Activated CD4-positive, alpha-beta T cell treated with anti-CD3 and anti-CD28 coated beads for 4 hours (primary cell): ENCODE data around the gene LRP2.
"Not testable (repeated sequence)": the region's sequence is repeated elsewhere in the genome, so short reads cannot be mapped to it uniquely, and the experiment has no call there.

ENCODE experiments used
- DNase-seq, 2 donors: peaks; one replicate each; pipeline ENCODE4 v3.0.0-alpha.2; 2020

The LRP2 gene

DNA sequence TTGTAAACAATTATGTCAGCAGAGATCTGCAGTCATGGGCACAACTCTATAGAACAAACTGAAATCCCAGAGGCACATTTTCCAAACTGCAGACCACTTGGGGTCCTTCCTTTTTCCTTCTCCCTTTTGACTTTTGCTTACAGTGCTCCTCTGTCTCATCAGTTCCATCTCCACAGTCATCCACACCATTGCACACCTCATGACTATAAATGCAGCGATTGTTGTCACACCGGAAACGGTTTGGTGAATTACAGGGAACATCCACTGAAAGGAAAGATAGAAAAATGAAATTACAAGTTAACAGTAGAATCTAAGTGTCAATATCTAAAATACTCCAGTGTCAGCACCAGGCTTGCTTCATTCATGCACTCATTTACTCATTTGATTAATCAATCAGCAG, 196.5 kb downstream of the LRP2 start:
- no peak for DNase-seq

DNA sequence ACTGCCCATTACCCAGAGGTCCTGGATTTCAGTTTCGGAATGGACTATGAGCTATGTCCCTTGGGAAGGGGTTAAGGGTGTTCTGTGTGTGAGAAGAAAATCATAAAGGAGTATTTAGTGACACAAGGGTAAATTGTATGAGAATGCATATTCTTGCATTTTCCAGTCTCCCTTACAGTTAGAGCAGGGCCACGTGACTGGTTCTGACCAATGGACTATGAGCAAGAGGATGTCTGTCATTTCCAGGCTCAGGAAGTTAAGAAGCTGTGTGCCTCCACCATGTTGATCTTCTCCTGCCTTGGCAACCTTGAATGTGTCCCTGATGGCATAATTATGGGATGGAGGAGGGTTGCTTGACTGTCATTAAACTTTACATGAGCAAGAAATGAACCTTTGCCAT, 198.0 kb downstream of the LRP2 start:
- no peak for DNase-seq

DNA sequence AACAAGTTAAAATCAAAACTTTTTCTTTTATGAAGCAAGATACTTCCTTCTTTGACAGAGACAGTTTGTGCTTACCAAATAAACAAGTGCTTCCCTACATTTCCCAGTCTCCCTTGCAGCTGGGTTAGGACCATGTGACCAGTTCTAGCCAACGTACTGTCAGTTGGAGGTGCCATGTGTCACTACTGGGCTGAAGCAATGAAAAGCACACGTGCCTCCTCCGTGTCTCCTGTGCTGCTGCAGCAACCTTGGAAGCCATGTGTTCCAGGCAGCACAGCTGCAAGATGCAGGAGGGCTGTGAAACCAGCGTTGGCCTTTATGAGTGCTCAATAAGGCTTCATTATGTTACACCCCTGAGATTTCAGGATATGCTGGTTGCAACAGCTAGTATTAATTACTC, 199.7 kb downstream of the LRP2 start:
- no peak for DNase-seq

DNA sequence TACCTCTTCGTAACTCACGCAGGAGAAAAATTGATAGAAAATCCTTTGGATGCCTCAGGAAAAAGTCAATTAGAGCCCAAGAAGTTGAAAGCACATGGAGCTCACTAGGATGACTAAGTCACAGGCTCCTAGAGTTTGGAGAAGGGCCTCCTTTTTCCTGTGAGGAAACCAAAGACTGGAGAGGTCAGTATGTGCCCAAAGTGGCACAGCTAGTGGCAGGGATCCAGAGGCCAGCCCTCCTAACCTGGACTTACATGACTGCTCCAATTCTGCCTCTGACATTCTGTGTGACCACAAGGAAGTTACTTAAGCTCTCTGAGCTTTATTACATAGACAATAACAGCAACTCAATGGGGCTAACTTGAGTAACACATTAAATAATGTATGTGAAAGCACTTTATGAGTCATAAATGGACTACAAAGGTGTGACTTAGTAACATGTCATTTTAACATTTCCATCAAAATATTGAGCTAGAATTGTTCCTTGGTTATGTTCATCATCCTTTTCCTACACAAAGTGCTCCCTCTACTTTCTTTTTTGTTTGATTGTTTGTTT, 201.3 kb downstream of the LRP2 start:
- no peak for DNase-seq

DNA sequence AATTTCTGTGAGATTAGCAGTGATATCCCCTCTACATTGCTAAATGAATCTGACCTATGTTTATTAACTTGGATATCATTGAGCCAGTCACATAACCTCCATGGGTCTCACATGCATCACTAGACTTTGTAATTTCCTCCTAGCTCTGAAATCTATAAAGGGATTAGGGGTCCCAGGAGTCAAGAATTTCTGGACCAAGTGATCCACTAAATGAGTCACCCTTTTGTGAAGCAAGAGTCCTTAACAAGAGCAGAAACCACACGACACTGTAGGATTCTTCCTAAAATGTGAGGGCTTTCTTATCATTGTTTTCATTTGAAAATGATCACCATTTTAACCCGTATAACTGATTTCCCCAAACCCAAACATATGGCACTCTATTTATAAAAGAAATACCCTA, 202.6 kb downstream of the LRP2 start:
- no peak for DNase-seq

DNA sequence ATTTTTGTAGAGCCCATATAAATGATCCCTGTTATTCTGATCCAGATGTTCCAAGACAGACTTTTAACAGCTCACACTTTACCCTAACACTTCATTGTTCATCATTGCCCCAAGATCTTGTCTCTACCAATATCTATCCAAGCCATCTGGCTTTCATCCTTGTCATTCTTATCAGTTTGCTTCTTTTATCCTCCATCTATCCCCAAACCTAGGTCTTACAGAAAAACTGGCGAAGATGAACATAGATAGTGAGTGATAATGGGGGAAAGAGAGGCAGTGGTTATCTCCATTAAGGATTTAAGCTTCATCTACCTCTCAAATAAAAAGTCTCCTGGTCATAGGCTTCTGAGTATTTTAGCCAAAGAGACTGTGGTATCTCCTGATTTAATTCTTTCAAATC, 203.5 kb downstream of the LRP2 start:
- no peak for DNase-seq

DNA sequence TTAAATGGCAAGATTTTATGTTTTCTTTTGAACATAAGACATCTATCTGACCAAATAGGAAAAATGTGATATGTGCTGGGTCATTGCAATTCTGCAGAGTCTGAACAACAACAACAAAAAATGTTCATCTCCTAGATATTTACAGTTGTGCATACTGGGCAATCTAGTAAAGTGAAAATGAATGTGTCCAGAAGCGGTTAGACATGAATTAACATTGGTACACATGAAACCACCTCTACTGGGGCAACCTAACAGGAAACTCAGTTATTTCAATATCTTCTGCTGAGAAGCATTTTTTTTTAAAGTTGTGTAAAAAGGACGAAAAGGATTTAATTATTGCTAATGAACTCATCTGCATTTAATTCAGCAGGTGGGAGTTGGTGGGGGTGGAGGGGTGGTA, 216.1 kb downstream of the LRP2 start:
- DNase-seq: no peak

DNA sequence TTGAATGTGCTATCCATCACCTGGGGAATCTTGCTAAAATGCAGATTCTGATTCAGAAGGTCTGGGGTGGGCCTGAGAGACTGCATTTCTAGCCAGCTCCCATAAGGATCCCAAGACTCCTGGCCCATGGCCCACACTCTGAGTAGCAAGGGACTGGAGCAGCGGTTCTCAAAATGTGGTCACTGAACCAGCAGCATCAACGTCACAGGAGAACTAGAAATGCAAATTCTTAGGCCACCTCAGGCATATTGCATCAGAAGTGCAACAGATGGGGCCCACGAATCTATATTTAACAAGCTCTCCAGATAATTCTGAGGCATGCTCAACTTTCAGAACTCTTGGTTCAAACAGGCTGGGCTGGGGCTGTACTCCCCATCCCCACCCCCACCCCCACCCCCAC, 218.3 kb downstream of the LRP2 start:
- DNase-seq: no peak

DNA sequence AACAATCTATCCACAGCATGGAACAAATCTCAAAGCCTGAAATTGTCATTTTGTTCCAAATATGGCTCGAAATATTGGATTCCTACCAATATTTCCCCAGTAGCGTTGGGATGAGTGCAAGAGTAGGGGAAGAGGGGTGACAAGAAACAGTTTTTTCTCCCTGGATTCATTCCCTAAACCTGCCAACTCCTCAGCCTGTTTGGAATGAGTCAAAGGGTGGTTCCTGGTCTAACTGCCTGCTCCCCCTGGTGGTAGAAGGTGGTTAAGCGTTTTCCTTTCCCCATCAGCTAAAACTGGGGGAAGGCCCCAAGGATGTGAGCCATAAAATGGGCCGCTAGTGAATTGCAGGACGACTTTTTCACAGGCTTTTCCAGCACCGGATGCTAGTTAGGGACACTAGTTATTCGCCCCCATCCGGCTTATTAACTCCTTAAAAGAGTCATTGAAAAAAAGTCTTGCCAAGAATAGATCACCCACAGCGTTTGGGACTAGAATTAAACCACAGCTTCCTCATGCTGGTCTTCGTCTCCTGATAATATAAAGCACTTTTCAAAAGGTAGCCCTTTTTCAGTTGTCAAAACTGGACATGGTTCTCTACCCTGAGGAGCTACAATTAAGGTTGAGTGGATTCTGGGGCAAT, 220.5 kb downstream of the LRP2 start:
- DNase-seq: peak; percentile 52 to 75

DNA sequence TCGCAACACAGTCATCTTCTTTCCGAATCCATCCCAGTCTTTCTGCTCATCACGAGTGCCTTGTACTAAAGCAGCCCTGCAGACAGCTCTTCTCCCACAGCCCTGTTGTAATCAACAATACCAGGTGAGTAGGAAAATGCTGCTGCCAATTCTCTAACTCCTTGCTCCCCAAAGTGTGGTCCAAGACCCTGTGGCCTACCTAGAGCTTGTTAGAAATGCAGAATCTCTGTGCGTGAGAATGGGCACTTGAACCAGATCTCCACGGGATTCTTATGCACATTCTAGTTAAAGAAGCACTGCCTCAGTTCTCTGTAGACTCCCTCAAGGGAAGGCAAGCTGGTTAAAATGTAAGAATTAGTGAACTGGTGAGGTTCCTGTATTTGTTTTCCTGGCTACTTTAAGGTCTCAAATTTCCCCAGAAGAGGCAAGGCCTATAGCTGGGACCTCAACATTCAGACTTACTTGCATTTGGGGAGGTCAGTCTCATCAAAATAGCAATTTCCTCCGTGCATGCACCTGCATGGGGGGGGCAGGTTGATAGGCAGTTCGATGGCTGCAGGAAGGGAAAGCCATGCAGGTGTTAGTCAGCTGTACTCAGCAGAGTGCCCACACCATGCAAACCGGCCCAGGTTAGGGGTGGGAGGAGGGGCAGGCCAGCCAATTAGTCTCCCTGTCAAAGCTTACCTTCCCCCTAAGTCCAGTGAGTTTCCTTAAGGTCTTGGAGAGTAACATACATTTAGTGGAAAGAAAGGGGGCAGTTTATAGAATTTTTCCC, 222.2 kb downstream of the LRP2 start:
- no peak for DNase-seq

DNA sequence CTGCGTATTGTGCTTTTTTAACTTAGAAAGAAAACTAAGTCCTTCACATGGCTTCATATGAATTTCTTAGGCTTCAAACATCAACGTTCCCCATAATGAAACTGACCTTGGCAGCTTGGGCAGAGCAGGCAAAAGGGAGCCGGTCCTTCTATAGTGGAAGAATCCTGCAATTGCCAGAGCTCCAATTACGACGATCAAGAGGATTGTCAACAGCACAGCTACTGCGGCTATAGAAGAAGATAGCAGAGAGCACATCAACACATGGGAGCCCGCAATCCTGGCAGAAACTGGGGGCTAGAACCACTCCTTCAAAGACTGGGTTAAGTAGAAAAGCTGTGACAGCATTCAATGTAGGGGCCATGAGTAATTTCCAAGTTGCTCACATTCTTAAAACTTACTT, 223.2 kb downstream of the LRP2 start:
- DNase-seq: no peak

DNA sequence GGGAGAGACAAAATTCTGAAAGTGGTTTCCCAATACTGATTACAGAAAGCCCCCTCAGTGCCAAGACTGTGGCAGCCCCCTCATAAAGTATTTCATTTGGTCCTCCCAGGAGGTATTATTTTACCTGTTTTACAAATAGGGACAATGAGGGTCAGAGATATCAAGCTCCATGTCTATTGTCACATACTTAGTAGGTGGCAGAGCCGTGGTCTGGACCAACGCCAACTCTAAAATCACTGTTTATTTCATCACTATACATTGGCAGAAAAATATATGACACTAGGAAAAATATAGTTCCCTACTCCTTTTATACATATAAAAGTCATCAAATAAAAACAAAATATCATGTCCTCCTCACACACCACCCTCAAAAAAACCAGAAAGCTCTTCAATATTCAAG, 224.4 kb downstream of the LRP2 start:
- DNase-seq: no peak

DNA sequence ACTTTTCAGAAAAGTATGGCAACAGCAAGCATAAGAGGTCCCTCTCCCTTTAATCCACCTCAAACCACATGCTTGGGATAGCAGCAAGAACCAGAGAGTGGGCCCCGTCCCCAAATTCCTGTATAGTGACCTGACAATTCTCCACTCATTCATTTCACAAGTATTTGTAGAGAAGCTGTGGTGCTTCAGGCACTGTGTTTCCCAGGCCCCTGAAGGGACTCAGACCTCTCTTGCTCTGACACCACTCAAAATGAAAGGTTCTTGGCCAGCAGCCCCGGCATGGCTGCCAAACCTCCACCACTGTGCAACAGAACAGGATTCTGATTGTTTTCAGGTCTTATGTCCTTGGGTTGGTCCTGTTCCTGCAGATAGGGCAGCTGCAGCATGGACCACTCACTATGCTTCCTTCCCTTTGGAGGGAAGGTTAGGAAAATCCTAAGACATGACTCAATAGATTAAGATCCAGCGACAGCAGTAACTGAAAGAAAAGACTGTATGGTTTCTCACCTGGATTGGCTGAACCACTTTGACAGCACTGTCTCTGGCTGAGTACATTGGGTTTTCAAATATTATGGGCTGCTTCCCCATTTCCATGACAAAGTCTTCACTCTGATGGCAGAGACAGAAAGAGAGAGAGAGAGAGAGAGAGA, 225.3 kb downstream of the LRP2 start:
- DNase-seq: no peak

DNA sequence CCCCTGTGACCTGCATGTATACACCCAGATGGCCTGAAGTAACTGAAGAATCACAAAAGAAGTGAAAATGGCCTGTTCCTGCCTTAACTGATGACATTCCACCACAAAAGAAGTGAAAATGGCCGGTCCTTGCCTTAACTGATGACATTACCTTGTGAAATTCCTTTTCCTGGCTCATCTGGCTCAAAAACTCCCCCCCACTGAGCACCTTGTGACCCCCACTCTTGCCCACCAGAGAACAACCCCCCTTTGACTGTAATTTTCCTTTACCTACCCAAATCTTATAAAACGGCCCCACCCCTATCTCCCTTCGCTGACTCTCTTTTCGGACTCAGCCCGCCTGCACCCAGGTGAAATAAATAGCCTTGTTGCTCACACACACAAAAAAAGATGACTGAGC, 225.9 kb downstream of the LRP2 start:
- DNase-seq: not testable (repeated sequence)

DNA sequence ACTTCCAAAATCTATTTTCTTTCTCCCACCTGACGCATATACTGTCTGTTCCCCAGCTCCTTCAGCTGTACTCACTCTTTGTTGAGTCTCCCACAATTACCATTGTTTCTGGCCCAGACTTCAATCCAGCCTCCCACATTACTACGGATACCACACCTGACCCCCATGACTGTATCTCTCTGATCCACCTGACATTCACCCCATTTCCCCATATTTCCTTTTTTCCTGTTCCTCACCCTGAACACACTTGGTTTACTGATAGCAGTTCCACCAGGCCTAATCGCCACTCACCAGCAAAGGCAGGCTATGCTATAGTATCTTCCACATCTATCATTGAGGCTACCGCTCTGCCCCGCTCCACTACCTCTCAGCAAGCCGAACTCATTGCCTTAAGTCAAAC, 228.1 kb downstream of the LRP2 start:
- DNase-seq: not testable (repeated sequence)

DNA sequence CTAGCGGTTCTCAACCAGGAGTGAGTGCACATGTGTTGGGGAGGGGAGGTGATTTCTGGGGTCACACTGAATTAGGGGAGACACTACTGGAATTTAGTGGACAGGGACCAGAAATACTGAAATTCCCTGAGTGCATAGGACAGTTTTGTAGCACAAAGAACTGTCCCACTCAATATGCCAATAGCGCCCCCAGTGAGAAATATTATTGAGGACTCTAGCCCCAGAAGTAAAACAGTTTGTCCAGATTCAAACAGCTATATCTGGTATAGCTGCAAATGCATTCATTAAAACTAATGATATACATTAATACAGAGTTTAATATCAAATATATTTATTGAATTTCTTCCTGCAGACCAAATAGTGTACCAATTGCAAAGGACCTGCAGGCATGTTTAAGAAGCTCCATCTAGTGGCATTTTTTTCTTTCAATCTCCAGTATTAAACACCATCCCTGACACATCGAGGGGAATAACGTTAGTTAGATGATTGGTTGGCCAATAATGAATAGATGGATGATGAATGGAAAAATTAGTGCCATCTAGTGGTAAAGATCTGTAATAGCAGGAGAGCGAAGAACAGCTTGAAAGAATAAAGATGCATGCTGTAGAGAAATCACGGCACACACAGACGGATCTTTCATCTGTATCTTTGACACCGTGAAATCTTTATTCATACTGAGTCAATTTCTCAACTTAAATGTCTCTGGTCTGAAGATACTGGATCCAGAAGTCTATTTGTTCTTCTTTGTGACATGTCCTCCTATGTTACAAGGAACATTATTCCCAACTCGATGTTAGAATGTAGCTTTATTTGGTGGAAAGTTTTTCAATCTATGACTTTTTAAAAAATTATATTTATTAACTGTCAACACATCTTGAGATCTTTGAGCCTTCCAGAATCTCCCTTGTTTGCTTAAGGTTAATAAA, 230.5 kb downstream of the LRP2 start:
- DNase-seq: peak in 1 of 2 donors; percentile 13

DNA sequence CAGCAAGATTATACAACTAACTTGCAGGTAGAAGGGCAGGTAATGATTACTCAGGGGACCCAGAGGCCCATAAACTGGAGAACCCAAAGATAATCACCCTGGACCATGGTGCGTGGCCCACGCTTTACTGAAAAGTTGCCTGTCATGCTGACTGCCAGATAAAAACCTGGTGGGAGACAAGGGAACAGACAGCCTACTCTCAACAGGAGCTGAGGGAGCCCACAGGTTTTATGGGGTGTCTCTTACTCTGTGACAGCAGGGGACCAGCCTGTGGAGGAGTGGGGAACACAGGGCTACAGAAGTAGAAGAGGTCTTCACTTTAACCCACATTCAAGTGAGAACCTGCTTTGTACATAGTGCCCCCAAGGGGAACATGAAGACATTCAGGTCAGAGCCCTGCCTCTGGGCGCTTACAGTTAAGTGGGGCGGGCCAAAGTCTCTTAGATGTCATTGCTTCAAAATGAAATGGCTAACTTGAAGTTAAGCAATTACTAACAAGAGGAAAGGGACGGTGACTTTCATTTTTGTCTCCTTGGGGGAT, 232.6 kb downstream of the LRP2 start:
- no peak for DNase-seq

DNA sequence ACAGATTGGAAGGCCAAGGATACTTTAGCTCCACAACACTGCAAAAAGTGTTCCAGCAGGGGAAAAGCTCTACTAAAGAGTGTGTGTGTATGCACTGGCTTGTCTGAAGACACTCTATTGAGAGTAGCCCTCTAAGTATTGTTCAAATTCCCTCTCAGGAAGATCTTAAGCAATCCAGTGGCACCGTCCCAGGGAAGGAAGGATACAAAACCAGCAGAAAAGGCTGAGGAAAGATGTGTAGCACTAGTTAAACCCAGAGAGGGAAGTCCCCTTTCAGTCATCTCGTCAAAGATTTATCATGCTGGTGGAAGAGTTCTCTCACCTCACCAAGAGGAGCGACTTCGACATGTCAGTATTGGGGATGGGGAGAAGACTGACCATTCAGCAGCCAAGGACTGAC, 242.5 kb downstream of the LRP2 start:
- no peak for DNase-seq

DNA sequence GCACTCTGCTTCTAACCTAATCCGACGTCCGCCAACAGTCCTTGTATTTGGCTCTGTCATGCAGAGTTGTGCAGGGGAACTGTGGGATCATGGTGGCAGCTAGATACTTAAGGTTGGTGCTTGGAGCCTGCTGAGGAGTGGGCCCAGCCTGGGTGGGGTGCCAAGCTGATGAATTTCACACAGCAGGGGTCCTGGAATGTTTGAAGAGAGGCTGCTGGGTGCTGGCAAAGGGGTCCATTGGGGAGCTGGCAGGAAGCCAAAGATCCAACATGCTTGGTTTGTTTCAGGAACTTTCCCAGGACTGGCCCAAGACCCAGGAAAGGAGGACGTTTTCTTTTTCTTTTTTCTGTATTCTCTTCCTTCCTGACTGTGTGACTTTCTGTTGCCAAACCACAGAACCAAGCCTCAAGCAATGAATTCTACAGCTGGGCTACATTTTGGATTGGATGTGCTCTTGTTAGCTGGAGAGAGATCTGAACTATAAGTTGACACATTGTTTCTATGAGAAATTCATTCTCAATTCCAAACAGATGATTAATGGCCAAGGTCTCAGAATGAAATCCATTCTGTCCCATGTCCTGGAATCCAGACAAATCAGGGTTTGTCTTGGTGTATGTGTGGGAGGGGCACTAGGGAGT, 243.1 kb downstream of the LRP2 start:
- no peak for DNase-seq

DNA sequence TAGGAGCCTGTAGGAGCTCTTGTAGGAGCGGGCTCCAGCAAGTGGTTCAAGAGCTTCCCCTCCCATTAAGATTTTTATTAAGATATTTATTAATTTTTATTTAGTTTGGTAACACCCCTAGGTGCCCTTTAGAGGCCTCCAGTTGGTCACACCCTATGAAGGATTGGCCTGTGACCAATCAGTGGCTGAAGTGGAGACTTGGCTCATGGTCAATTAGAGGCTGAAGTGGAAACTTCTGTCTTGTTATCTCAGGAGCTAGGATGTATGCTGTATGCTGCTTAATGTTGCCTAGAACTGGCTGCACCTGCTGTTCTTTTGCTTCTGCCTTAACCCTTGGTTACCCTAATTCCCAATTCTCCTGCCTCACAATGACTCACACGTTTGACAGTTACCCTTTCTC, 244.3 kb downstream of the LRP2 start:
- no peak for DNase-seq

DNA sequence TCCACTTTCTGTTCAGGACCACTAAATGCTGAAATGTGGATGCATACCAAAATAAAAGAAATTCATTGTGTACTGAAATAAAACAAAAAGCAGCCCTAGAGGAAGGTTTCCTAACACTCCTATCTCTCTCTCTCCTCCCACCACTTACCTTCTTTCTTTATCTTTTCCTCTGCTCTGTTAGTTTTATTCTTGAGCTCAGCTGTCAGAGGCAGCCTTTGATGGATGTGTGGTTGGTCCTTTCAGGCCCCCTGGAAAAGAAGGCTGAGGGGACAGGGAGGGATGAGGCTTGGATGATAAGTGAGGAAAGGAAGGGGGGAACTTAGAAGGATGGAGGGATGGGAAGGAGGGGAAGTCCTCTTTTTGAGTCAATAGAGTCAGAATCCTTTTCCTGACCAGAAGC, 245.3 kb downstream of the LRP2 start:
- DNase-seq: no peak

DNA sequence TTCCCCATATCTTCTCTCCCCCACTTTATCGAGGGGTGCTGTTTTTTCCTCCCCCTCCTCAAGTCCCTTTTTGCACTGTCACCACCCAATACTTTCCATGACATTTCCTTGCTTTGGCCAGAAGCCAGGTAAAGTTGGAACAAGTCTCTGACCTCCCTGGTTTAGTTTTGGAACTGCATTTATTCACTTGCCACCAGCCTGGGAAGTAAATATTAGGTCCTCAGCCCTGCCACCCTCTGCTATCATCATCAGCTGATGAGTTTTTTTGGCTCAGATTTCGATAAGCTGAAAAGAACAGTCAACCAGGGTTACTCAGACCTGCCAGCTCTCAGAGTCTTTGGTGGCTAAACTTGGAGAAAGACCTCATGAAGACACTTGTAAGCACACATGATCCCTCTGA, 246.0 kb downstream of the LRP2 start:
- DNase-seq: no peak
